Tibial artery (tissue), 4 donors: ENCODE results near the gene PKP1.

Experiments used
- DNase-seq, 2 donors: peaks; one replicate each; pipeline ENCODE4 v3.0.0-alpha.2; 2019
- H3K27ac ChIP-seq, 2 donors: fragments of 200-600 bp; sonication (generic) in 1 of 2; 1 replicate in 1 of 2; 2 replicates in 1 of 2; pipeline ENCODE4 v1.5.1; 2018 to 2019; ENCODE audit warnings: mild to moderate bottlenecking in 1 of 2
- H3K27me3 ChIP-seq, 2 donors: fragments of 200-600 bp; sonication (generic) in 1 of 2; one replicate each; pipeline versions ENCODE4 v1.5.1 to v1.6.0; 2016 to 2019
- H3K36me3 ChIP-seq, 3 donors: fragments of 200-600 bp; sonication (generic) in 2 of 3; one replicate each; pipeline ENCODE4 v1.5.1; 2016 to 2019; ENCODE audit warnings: mild to moderate bottlenecking in 2 of 3
- H3K4me1 ChIP-seq, 4 donors: fragments of 200-600 bp; sonication (generic) in 2 of 4; 1 replicate in 3 of 4; 2 replicates in 1 of 4; pipeline ENCODE4 v1.5.1; 2016 to 2019
- H3K4me3 ChIP-seq, 2 donors: fragments of 200-600 bp; sonication (generic) in 1 of 2; 1 replicate in 1 of 2; 2 replicates in 1 of 2; pipeline ENCODE4 v1.5.1; 2018 to 2019; ENCODE audit warnings: mild to moderate bottlenecking in 2 of 2
- H3K9me3 ChIP-seq, 3 donors: fragments of 200-600 bp; sonication (generic) in 1 of 3; one replicate each; pipeline ENCODE4 v1.5.1; 2016 to 2019
- intact Hi-C: fragments of 100-400 bp; cut with DNase I; formaldehyde crosslinking; loops from one replicate; pipeline ENCODE4 v1.15.0; 2023; ENCODE audit warnings: low total_unique reads
- TF ChIP-seq, protein P1 (sequence below), 2 experiments: fragments of 200-600 bp in 1 of 2; fragments of 450-650 bp in 1 of 2; IDR thresholded peaks; one replicate each; pipeline ENCODE4 v1.5.1; 2017 to 2019; ENCODE audit warnings: antibody characterized with exemption in 2 of 2, mild to moderate bottlenecking in 1 of 2, moderate library complexity in 1 of 2

The PKP1 gene

DNA sequence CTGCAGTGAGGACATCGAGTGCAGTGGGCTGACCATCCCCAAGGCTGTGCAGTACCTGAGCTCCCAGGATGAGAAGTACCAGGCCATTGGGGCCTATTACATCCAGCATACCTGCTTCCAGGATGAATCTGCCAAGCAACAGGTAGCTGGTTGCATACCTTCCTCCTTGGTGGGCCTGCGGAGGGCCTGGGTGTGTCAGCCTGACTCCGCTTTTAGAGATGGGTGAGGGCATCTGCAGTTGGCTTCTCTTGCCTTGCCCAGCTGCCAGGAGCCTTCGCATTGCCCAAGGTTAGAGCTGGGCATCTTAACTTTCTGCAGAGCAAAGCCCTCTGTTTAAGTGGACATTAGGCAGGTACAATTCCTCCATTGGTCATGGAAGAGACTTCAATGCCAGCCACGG is 33.2 kb downstream of the PKP1 start:
- Histone ChIP-seq H3K36me3 (peaks cover 0 to 7% (median 0%) of the 10 kb centered on the region in 3 donors), H3K4me3 (no peak overlapping the region), H3K27ac (no peak overlapping the region), H3K27me3 (peaks cover 0 to 13% of the 10 kb centered on the region in 2 donors), H3K4me1 (peaks cover 0 to 6% (median 0%) of the 10 kb centered on the region in 4 donors), H3K9me3 (no peaks in the 10 kb centered on the region)
- intact Hi-C loops: no loop called here
- no peak for DNase-seq
- TF ChIP-seq, protein P1, sequence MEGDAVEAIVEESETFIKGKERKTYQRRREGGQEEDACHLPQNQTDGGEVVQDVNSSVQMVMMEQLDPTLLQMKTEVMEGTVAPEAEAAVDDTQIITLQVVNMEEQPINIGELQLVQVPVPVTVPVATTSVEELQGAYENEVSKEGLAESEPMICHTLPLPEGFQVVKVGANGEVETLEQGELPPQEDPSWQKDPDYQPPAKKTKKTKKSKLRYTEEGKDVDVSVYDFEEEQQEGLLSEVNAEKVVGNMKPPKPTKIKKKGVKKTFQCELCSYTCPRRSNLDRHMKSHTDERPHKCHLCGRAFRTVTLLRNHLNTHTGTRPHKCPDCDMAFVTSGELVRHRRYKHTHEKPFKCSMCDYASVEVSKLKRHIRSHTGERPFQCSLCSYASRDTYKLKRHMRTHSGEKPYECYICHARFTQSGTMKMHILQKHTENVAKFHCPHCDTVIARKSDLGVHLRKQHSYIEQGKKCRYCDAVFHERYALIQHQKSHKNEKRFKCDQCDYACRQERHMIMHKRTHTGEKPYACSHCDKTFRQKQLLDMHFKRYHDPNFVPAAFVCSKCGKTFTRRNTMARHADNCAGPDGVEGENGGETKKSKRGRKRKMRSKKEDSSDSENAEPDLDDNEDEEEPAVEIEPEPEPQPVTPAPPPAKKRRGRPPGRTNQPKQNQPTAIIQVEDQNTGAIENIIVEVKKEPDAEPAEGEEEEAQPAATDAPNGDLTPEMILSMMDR (IDR thresholded peaks at IDR 0.05): no peak

DNA sequence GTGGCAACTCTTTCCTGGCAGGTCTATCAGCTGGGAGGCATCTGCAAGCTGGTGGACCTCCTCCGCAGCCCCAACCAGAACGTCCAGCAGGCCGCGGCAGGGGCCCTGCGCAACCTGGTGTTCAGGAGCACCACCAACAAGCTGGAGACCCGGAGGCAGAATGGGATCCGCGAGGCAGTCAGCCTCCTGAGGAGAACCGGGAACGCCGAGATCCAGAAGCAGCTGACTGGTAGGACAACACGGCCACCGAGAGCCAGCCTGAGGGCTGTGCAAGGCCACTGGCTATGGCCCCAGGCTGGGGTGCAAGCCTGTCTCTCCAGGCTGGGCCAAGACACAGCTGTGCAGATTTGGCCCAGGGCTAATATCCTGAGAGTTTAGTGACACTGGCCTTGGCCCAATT is 34.2 kb downstream of the PKP1 start:
- intact Hi-C loops: no loop called here
- H3K36me3 ChIP-seq: peaks cover 0 to 16% (median 0%) of the 10 kb centered on the region in 3 donors
- no peak for DNase-seq
- H3K27ac ChIP-seq: no peak overlapping the region
- H3K9me3 ChIP-seq: no peaks in the 10 kb centered on the region
- no peaks in the 10 kb centered on the region for H3K4me1 ChIP-seq
- no peak overlapping the region for H3K4me3 ChIP-seq
- H3K27me3 ChIP-seq: peaks cover 0 to 5% of the 10 kb centered on the region in 2 donors
- TF ChIP-seq, protein P1 (IDR thresholded peaks at IDR 0.05): no peak

DNA sequence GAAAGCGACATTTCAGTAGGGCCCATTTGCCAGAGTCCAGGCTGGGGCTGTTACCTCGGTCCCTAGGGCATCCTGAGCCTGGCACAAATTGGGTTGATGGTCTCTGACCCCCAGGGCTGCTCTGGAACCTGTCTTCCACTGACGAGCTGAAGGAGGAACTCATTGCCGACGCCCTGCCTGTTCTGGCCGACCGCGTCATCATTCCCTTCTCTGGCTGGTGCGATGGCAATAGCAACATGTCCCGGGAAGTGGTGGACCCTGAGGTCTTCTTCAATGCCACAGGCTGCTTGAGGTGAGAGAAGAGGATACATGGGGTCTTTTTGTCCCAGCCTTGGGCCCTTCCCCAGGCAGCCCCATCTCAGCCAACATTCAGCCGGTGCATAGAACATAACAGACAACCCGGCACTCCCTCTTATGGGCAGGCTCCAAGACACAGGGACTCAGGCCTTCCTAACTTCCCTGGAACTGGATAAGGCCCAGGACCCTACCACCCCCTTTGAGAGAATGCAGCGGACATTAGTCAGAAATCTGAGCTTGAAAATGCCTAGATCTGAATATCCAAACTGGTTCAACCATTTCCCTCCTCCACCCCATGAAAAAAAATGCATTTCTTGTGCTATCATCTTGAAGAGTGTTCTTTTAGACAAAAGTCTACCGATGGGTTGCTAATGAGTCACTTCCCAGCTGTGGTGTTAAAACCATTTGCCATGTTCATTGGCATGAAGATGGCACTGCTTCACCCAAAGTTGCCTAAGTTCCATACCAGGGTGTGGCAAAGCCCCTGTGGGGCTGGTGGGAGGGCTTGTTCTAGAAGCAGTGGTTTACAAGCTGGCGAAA is 35.4 kb downstream of the PKP1 start:
- intact Hi-C loops: no loop called here
- Histone ChIP-seq H3K27me3 (no peaks in the 10 kb centered on the region), H3K36me3 (peaks cover 0 to 22% (median 0%) of the 10 kb centered on the region in 3 donors), H3K9me3 (no peaks in the 10 kb centered on the region), H3K4me3 (no peak overlapping the region), H3K4me1 (no peaks in the 10 kb centered on the region), H3K27ac (no peak overlapping the region)
- DNase-seq: no peak
- TF ChIP-seq, protein P1 (IDR thresholded peaks at IDR 0.05): no peak

DNA sequence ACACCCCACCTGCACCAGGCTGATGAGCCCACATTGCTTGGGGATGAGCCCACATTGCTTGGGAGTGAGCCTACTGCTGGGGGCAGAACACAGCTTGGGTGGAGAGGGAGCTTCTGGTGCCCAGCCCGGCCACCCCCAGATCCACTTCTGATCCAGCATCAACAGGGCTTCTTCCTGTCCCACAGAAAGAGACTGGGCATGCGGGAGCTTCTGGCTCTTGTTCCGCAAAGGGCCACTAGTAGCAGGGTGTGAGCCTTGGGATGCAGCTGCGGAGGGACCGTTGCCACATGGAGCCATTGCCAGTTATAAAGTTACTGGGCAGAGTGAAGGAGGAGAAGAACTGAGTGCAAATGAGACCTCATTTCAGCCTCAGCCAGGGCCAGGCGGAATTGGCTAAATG is 36.3 kb downstream of the PKP1 start:
- DNase-seq: no peak

DNA sequence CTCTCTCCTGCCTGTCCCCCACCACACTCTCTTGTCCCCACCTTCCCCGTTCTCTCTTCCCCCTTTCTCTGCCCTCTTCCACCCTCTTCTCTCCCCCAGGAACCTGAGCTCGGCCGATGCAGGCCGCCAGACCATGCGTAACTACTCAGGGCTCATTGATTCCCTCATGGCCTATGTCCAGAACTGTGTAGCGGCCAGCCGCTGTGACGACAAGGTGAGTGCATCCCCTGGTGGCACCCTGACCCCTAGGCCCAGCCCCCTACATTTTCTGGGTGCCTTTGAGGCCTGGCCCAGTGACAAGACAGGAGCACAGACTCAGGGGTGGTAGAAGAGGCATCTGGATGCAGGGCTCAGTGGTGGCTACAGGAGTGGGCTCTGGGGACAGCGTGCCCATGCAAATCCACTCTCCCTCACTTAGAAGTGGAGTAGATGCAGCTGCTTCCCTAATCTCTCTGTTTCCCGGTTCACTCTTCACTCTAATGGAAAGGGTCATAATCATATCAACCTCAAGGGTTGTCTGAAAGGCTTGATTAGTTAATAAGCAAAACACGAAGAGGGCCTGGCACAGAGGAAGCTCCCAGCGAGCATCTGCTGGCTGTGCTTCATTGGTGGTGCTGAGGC is 37.0 kb downstream of the PKP1 start:
- H3K27me3 ChIP-seq: no peaks in the 10 kb centered on the region
- H3K4me1 ChIP-seq: no peaks in the 10 kb centered on the region
- TF ChIP-seq, protein P1 (IDR thresholded peaks at IDR 0.05): no peak
- no peak for DNase-seq
- intact Hi-C loops: no loop called here
- no peaks in the 10 kb centered on the region for H3K9me3 ChIP-seq
- H3K36me3 ChIP-seq: peaks cover 0 to 33% (median 0%) of the 10 kb centered on the region in 3 donors
- no peak overlapping the region for H3K4me3 ChIP-seq
- H3K27ac ChIP-seq: no peak overlapping the region

More for the DNA sequence above, 36.3 kb downstream of the PKP1 start:
- Histone ChIP-seq H3K27ac (no peak overlapping the region), H3K4me3 (no peak overlapping the region), H3K27me3 (no peaks in the 10 kb centered on the region), H3K4me1 (no peaks in the 10 kb centered on the region), H3K9me3 (no peaks in the 10 kb centered on the region), H3K36me3 (peaks cover 0 to 27% (median 0%) of the 10 kb centered on the region in 3 donors)
- TF ChIP-seq, protein P1 (IDR thresholded peaks at IDR 0.05): no peak
- intact Hi-C loops: no loop called here
